GM19397 (cell line): ENCODE results near the gene PER2.

Experiments
- ATAC-seq: cut with Tn5 transposase; IDR thresholded peaks from one replicate; pipeline ENCODE4 v1.9.1; 2021; ENCODE audit warnings: mild to moderate bottlenecking, moderate library complexity; ENCODE audit not compliant: unreplicated experiment

PER2 gene

GRCh38 chr2:238251986-238252385 lies 36.4 kb downstream of the PER2 start:
- no peak for ATAC-seq

GRCh38 chr2:238251331-238251730 lies 37.1 kb downstream of the PER2 start:
- ATAC-seq: no peak

GRCh38 chr2:238250896-238251295 lies 37.5 kb downstream of the PER2 start:
- no peak for ATAC-seq

- ATAC-seq: no peak
Measured at GRCh38 chr2:238247841-238248453, 40.5 kb downstream of the PER2 start.

- no peak for ATAC-seq
Measured at GRCh38 chr2:238247002-238247822, 41.2 kb downstream of the PER2 start.

GRCh38 chr2:238244151-238244550 lies 44.3 kb downstream of the PER2 start:
- ATAC-seq: no peak

GRCh38 chr2:238243496-238244076 lies 44.8 kb downstream of the PER2 start:
- no peak for ATAC-seq

- no peak for ATAC-seq
Measured at GRCh38 chr2:238242731-238243495, 45.5 kb downstream of the PER2 start.

GRCh38 chr2:238241970-238242369 lies 46.4 kb downstream of the PER2 start:
- no peak for ATAC-seq

- ATAC-seq: no peak
Measured at GRCh38 chr2:238240757-238241711, 47.4 kb downstream of the PER2 start.

GRCh38 chr2:238239863-238240756 lies 48.3 kb downstream of the PER2 start, which contains the start of gene HES6:
Gene HES6, minus strand, starts transcription at chr2:238240038. Its CDS starts 133 bp downstream, at chr2:238239905.
- ATAC-seq: peak; percentile 78

- ATAC-seq: no peak
Measured at GRCh38 chr2:238239543-238239862, 48.9 kb downstream of the PER2 start.

GRCh38 chr2:238238766-238239542 lies 49.5 kb downstream of the PER2 start:
- peak; percentile 1 for ATAC-seq

GRCh38 chr2:238238311-238238765 lies 50.1 kb downstream of the PER2 start:
- no peak for ATAC-seq

GRCh38 chr2:238237431-238238135 lies 50.8 kb downstream of the PER2 start:
- no peak for ATAC-seq

- ATAC-seq: no peak
Measured at GRCh38 chr2:238236571-238236970, 51.8 kb downstream of the PER2 start.

GRCh38 chr2:238235856-238236255 lies 52.6 kb downstream of the PER2 start:
- ATAC-seq: no peak

GRCh38 chr2:238235331-238235732 lies 53.1 kb downstream of the PER2 start:
- ATAC-seq: no peak
